NCI-H1048 (cell line): ENCODE results near the gene USP34.
"Not testable (repeated sequence)": the region's sequence is repeated elsewhere in the genome, so short reads cannot be mapped to it uniquely, and the experiment has no call there.

Source experiments
- DNase-seq: peaks from one replicate; lab custom pipeline; 2025; lab: John Stamatoyannopoulos, UW

The USP34 gene

DNA sequence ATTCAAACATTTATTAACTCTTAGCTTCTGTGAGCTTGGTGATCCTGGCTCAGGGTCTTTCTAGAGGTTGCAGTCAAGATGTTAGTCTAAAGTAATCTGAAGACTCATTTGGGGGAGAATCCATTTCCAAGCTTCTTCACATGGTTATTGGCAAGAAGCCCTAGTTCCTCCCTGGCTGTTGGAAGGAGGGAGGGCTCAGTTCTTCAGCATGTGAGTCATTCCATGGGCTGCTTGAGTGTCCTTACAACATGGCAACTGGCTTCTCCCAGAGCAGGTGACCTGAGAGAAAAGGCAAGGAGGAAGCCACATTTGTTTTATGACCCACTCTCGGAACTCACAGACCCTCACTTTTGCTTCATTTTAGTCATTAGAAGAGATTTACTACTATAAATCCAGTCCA is 319.5 kb downstream of the USP34 start:
- no peak for DNase-seq

- DNase-seq: no peak
Observed at GRCh38 chr2:61149074-61149473, 321.8 kb downstream of the USP34 start.

DNA sequence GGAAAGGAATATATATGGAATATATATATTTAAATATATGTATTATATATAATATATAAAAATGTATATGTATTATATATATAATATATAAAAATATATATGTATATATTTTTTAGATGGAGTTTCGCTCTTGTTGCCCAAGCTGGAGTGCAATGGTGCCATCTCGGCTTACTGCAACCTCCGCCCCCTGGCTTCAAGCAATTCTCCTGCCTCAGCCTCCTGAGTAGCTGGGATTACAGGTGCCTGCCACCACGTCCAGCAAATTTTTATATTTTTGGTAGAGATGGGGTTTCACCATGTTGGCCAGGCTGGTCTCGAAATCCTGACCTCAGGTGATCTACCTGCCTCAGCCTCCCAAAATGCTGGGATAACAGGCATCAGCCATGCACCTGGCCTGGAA is 322.8 kb downstream of the USP34 start:
- DNase-seq: not testable (repeated sequence)

- no peak for DNase-seq
Observed at GRCh38 chr2:61145990-61146389, 324.9 kb downstream of the USP34 start.

GRCh38 chr2:61144697-61145268 is 326.1 kb downstream of the USP34 start:
- no peak for DNase-seq

- no peak for DNase-seq
Observed at GRCh38 chr2:61141151-61141550, 329.7 kb downstream of the USP34 start.

DNA sequence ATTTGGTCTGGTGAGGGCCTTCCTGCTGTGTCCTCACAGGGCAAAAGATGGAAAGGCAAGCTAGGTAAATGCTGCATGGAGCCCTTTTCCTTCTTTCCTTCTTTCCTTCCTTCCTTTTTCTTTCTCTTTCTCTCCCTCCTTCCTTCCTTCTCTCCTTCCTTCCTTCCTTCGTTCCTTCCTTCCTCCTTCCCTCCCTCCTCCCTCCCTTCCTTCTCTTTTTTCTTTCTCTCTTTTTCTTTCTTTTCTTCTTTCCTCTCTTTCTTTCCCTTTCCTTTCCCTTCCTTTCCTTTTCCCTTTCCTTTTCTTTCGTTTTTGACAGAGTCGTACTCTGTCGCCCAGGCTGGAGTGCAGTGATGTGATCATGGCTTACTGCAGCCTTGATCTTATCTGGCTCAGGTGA is 332.0 kb downstream of the USP34 start:
- no peak for DNase-seq
